IMR-90 (cell line): ENCODE results near the gene NMT1. TPM values are rescaled to one million over a fixed set of nuclear protein-coding genes. Genes with fewer than 3 reads are reported as not detected.
A peak's percentile ranks its signal among the peaks of the same experiment; 100 is the strongest.

Source experiments
- ATAC-seq: fragments of 200-7000 bp; cut with Tn5 transposase; 2 replicates; pipeline ENCODE4 v1.9.1; 2020; ENCODE audit warnings: low read depth, mild to moderate bottlenecking, moderate library complexity
- BruUV-seq: library from RNA; stranded (reverse); fragments of 400-500 nt; replicated peaks from 2 replicates; lab custom pipeline; 2021; lab: Mats Ljungman, UMichigan
- CTCF ChIA-PET: fragments of 300-600 bp; formaldehyde crosslinking; extraction: SDS; loops from one replicate; lab custom pipeline; 2021; ENCODE audit warnings: antibody characterized with exemption; lab: Yijun Ruan, JAX
- POLR2A ChIA-PET: fragments of 300-600 bp; sonication (Branson Sonifier 250); formaldehyde crosslinking; loops from one replicate; lab custom pipeline; 2022; ENCODE audit warnings: antibody characterized with exemption; ENCODE audit not compliant: unreplicated experiment; lab: Charles Lee
- DNase-seq: peaks from one replicate; pipeline ENCODE4 v3.0.0; 2013
- H2AFZ ChIP-seq: replicated peaks from 2 replicates; pipeline ENCODE3; 2013; ENCODE audit warnings: low read length, mild to moderate bottlenecking; ENCODE audit not compliant: poor library complexity
- H2AK5ac ChIP-seq: 2 replicates; pipeline ENCODE4 v1.6.1; 2013; ENCODE audit warnings: low read depth, low read length, inconsistent platforms
- H2AK9ac ChIP-seq: replicated peaks from 2 replicates; pipeline ENCODE3; 2013; ENCODE audit warnings: mild to moderate bottlenecking, low read depth, low read length, moderate library complexity; ENCODE audit not compliant: poor library complexity
- H2BK120ac ChIP-seq: 2 replicates; pipeline ENCODE4 v1.6.1; 2013; ENCODE audit warnings: low read depth, low read length, inconsistent platforms
- H2BK15ac ChIP-seq: 3 replicates; pipeline ENCODE4 v1.6.1; 2013; ENCODE audit warnings: low read depth, low read length, inconsistent platforms
- H2BK20ac ChIP-seq: 2 replicates; pipeline ENCODE4 v1.6.1; 2013; ENCODE audit warnings: low read depth, mild to moderate bottlenecking, inconsistent platforms, low read length, moderate library complexity
- H2BK5ac ChIP-seq: 2 replicates; pipeline ENCODE4 v1.6.1; 2013; ENCODE audit warnings: mild to moderate bottlenecking, low read depth, low read length, inconsistent platforms; ENCODE audit not compliant: poor library complexity, severe bottlenecking
- H3K14ac ChIP-seq: replicated peaks from 2 replicates; pipeline ENCODE4 v1.6.1; 2013; ENCODE audit warnings: low read depth, low read length, inconsistent platforms
- H3K18ac ChIP-seq: 2 replicates; pipeline ENCODE4 v1.6.1; 2013; ENCODE audit warnings: low read depth, low read length, control low read depth
- H3K23ac ChIP-seq: 2 replicates; pipeline ENCODE4 v1.6.1; 2013; ENCODE audit warnings: low read depth, low read length, inconsistent platforms
- H3K27ac ChIP-seq: 2 replicates; pipeline ENCODE4 v1.5.1; 2013; ENCODE audit warnings: mild to moderate bottlenecking, control low read depth, low read length; ENCODE audit not compliant: insufficient read depth
- H3K27me3 ChIP-seq: 2 replicates; pipeline ENCODE4 v1.6.1; 2013; ENCODE audit warnings: low read length; ENCODE audit not compliant: control insufficient read depth, insufficient read depth
- H3K36me3 ChIP-seq: 2 replicates; pipeline ENCODE4 v1.6.1; 2013; ENCODE audit warnings: low read length, mixed read lengths; ENCODE audit not compliant: control insufficient read depth, insufficient read depth
- H3K4ac ChIP-seq: 2 replicates; pipeline ENCODE4 v1.6.1; 2013; ENCODE audit warnings: low read depth, low read length, inconsistent platforms
- H3K4me1 ChIP-seq: 2 replicates; pipeline ENCODE4 v1.6.1; 2013; ENCODE audit warnings: low read length, mixed read lengths; ENCODE audit not compliant: control insufficient read depth, insufficient read depth
- H3K4me2 ChIP-seq: 2 replicates; pipeline ENCODE4 v1.6.1; 2013; ENCODE audit warnings: low read depth, mild to moderate bottlenecking, control low read depth, low read length, moderate library complexity
- H3K4me3 ChIP-seq: 2 replicates; pipeline ENCODE4 v1.5.1; 2013; ENCODE audit warnings: low read depth, mild to moderate bottlenecking, control low read depth, low read length, moderate library complexity; ENCODE audit not compliant: insufficient read depth
- H3K56ac ChIP-seq: 2 replicates; pipeline ENCODE4 v1.6.1; 2013; ENCODE audit warnings: low read length, inconsistent platforms; ENCODE audit not compliant: insufficient read depth; ENCODE audit errors: extremely low read depth
- H3K79me1 ChIP-seq, 2 experiments: 2 replicates each; pipeline ENCODE4 v1.6.1; 2013; ENCODE audit warnings: low read length in 2 of 2, inconsistent platforms in 1 of 2, low read depth in 1 of 2
- H3K9ac ChIP-seq: 2 replicates; pipeline ENCODE4 v1.6.1; 2013; ENCODE audit warnings: low read depth, low read length, control low read depth
- H3K9me1 ChIP-seq: 2 replicates; pipeline ENCODE4 v1.6.1; 2013; ENCODE audit warnings: low read length, inconsistent platforms; ENCODE audit not compliant: insufficient read depth
- H3K9me3 ChIP-seq: 2 replicates; pipeline ENCODE4 v1.6.1; 2013; ENCODE audit warnings: low read length; ENCODE audit not compliant: control insufficient read depth, insufficient read depth
- H4K20me1 ChIP-seq: 2 replicates; pipeline ENCODE4 v1.6.1; 2013; ENCODE audit warnings: low read length, inconsistent platforms; ENCODE audit not compliant: insufficient read depth
- H4K5ac ChIP-seq: 2 replicates; pipeline ENCODE4 v1.6.1; 2013; ENCODE audit warnings: mild to moderate bottlenecking, low read depth, low read length, control low read depth
- H4K8ac ChIP-seq, 2 experiments: 2 replicates each; pipeline ENCODE4 v1.6.1; 2013; ENCODE audit warnings: low read depth in 2 of 2, low read length in 2 of 2, control low read depth in 1 of 2, inconsistent platforms in 1 of 2
- H4K91ac ChIP-seq: 2 replicates; pipeline ENCODE4 v1.6.1; 2013; ENCODE audit warnings: low read depth, low read length, inconsistent platforms; ENCODE audit not compliant: insufficient read depth
- BHLHE40 ChIP-seq: fragments of 150-350 bp; IDR thresholded peaks from 2 replicates; pipeline ENCODE4 v1.6.1; 2016; ENCODE audit warnings: mild to moderate bottlenecking, low read depth, low read length
- CEBPB ChIP-seq: IDR thresholded peaks from 2 replicates; pipeline ENCODE4 v1.6.1; 2012; ENCODE audit warnings: low read depth, low read length, improper control_type of control experiment
- CTCF ChIP-seq: conservative IDR thresholded peaks from 2 replicates; pipeline ENCODE4 v1.5.1; 2012; ENCODE audit warnings: mild to moderate bottlenecking, low read depth, low read length, improper control_type of control experiment
- ELK1 ChIP-seq: fragments of 150-350 bp; IDR thresholded peaks from 2 replicates; pipeline ENCODE4 v1.6.1; 2016; ENCODE audit warnings: low read depth, mild to moderate bottlenecking, low read length, moderate library complexity, borderline replicate concordance
- FOS ChIP-seq: fragments of 150-350 bp; IDR thresholded peaks from 2 replicates; pipeline ENCODE4 v1.6.1; 2016; ENCODE audit warnings: low read depth, low read length
- MAFK ChIP-seq: IDR thresholded peaks from 2 replicates; pipeline ENCODE4 v1.6.1; 2012; ENCODE audit warnings: low read depth, low read length, improper control_type of control experiment
- MXI1 ChIP-seq: IDR thresholded peaks from 2 replicates; pipeline ENCODE4 v1.6.1; 2012; ENCODE audit warnings: low read depth, mild to moderate bottlenecking, low read length, moderate library complexity, borderline replicate concordance
- POLR2A ChIP-seq: IDR thresholded peaks from 2 replicates; pipeline ENCODE4 v1.6.1; 2012; ENCODE audit warnings: mild to moderate bottlenecking, low read depth, low read length
- RAD21 ChIP-seq: IDR thresholded peaks from 2 replicates; pipeline ENCODE4 v1.6.1; 2012; ENCODE audit warnings: low read length, improper control_type of control experiment
- SMC3 ChIP-seq: fragments of 150-350 bp; IDR thresholded peaks from 2 replicates; pipeline ENCODE4 v1.6.1; 2016; ENCODE audit warnings: low read depth, mild to moderate bottlenecking, antibody characterized with exemption, low read length, moderate library complexity
- WGBS, 2 experiments: methylation state at CpG; one replicate each; pipeline versions ENCODE4 v1.1.5 to v1.1.7; 2013; ENCODE audit warnings: missing lambda C conversion rate in 2 of 2; ENCODE audit not compliant: insufficient read length in 1 of 2; ENCODE audit errors: extremely low coverage in 2 of 2; 5-methylcytosine and 5-hydroxymethylcytosine counted together
- dilution Hi-C: fragments of 300-500 bp; cut with HindIII; formaldehyde crosslinking; loops from one replicate; pipeline ENCODE4 v1.14.3; 2018; ENCODE audit warnings: low sequenced_read_pairs; ENCODE audit not compliant: unreplicated experiment
- in situ Hi-C: fragments of 300-500 bp; cut with MboI; formaldehyde crosslinking; loops from 3 replicates; pipeline ENCODE4 v1.14.3; 2019; ENCODE audit warnings: low sequenced_read_pairs, inconsistent platforms, mixed read lengths
- intact Hi-C: fragments of 100-400 bp; cut with micrococcal nuclease; formaldehyde crosslinking; loops from 2 replicates; pipeline ENCODE4 v1.10.0; 2022
- polyA plus RNA-seq, 3 experiments: library from polyadenylated mRNA; depleted of rRNA; stranded (reverse); fragments of >200 nt; gene quantifications; 2 replicates each; pipeline ENCODE4 v1.2.3, GENCODE V29; 2012; ENCODE audit warnings: low replicate concordance in 1 of 3
- total RNA-seq: library from RNA; depleted of rRNA; stranded (reverse); fragments of >200 nt; gene quantifications from 2 replicates; pipeline ENCODE4 v1.2.3, GENCODE V29; 2012

Gene NMT1
- total and polyA plus RNA-seq, 2 of the 4 experiments (the other 2 are of a cell fraction): 38.0 to 60.6 TPM

GRCh38 chr17:45061606-45062205 lies 589 bp downstream of the NMT1 start (continued):
- TF ChIP-seq SMC3: no peak

- no peak overlapping the region for H3K18ac ChIP-seq
- BruUV-seq: no TSS peak
- no peak overlapping the region for H3K23ac ChIP-seq
- peaks cover 2% of the 10 kb centered on the region for H3K36me3 ChIP-seq
- WGBS, 2 experiments: no CpG with 5 or more reads among the region's 1 CpG
- H2BK5ac ChIP-seq: no peak overlapping the region
- no peaks in the 10 kb centered on the region; the same call in 1 of the 2 replicates for H3K9me1 ChIP-seq
- H2AK9ac ChIP-seq: no peak overlapping the region
- H3K14ac ChIP-seq: no peak overlapping the region
- H3K4me1 ChIP-seq: peaks cover 6% of the 10 kb centered on the region; the same call in 1 of the 2 replicates
- no peak overlapping the region for H3K9ac ChIP-seq
- H2BK120ac ChIP-seq: no peak overlapping the region
- no peak overlapping the region for H2AFZ ChIP-seq
- no peak overlapping the region for H3K4ac ChIP-seq
- H2BK20ac ChIP-seq: no peak overlapping the region
- no peaks in the 10 kb centered on the region for H3K27me3 ChIP-seq
- H3K4me3 ChIP-seq: no peak overlapping the region
- peak overlapping the region in 1 of 2 experiments; percentile 36; a peak in 1 of 4 replicates for H4K8ac ChIP-seq
- in situ Hi-C loops (no loop called here), dilution Hi-C loops (no loop called here), intact Hi-C loops (no loop called here)
- DNase-seq (no peak), ATAC-seq (no peak)
- no peak overlapping the region for H4K5ac ChIP-seq
- no peak overlapping the region for H3K4me2 ChIP-seq
- H2AK5ac ChIP-seq: no peak overlapping the region
- TF ChIP-seq RAD21 (no peak), MAFK (no peak), ELK1 (no peak), CEBPB (no peak), BHLHE40 (no peak), CTCF (no peak), FOS (no peak), MXI1 (no peak), POLR2A (no peak)
- no peak overlapping the region for H4K91ac ChIP-seq
- no peak overlapping the region for H2BK15ac ChIP-seq
- H3K27ac ChIP-seq: no peak overlapping the region
- H4K20me1 ChIP-seq: peaks cover 18% of the 10 kb centered on the region
- no peaks in the 10 kb centered on the region for H3K9me3 ChIP-seq
- H3K79me1 ChIP-seq: peaks cover 20 to 77% of the 10 kb centered on the region in 2 experiments
- ChIA-PET POLR2A (interaction anchor here (1.0 kb wide), 1 partner anchor 9 kb away, joined by 4 read pairs; no protein-coding TSS in a partner anchor), CTCF (interaction anchor here (1.0 to 2.0 kb wide), 3 partner anchors 10 to 72 kb away, joined by 3 to 6 read pairs (median 6); partner anchors contain the start of gene ACBD4)
- H3K56ac ChIP-seq: no peak overlapping the region
Measured at GRCh38 chr17:45063198-45063597, 2.1 kb downstream of the NMT1 start.
